OCI-LY3 (cell line): ENCODE data around the gene GALNTL6.

Experiments
- H2AFZ ChIP-seq: fragments of 200-600, 300-600 bp; shearing (Covaris generic); 2 replicates; pipeline ENCODE4 v1.6.0; 2014; ENCODE audit warnings: antibody characterized with exemption, low read depth, low read length
- H3K27ac ChIP-seq: fragments of 200-600, 300-600 bp; sonication (generic); 2 replicates; pipeline ENCODE4 v1.5.1; 2014; ENCODE audit warnings: mild to moderate bottlenecking, low read length, moderate library complexity, mixed read lengths
- H3K27me3 ChIP-seq: fragments of 200-600, 300-600 bp; sonication (generic); 2 replicates; pipeline ENCODE4 v1.6.1; 2014; ENCODE audit warnings: low read depth, low read length, mixed read lengths
- H3K36me3 ChIP-seq: fragments of 200-600, 300-600 bp; sonication (generic); replicated peaks from 2 replicates; pipeline ENCODE3; 2014; ENCODE audit warnings: low read depth, low read length, mixed read lengths
- H3K4me1 ChIP-seq: fragments of 300-600, 200-600 bp; sonication (generic); 2 replicates; pipeline ENCODE4 v1.6.1; 2014; ENCODE audit warnings: low read length, mixed read lengths
- H3K4me2 ChIP-seq: fragments of 200-600, 300-600 bp; sonication (generic); 2 replicates; pipeline ENCODE4 v1.6.1; 2014; ENCODE audit warnings: low read length, mixed read lengths
- H3K4me3 ChIP-seq: fragments of 300-600, 200-600 bp; sonication (generic); 2 replicates; pipeline ENCODE4 v1.5.1; 2014; ENCODE audit warnings: antibody characterized with exemption, mild to moderate bottlenecking, low read length, moderate library complexity
- H3K79me2 ChIP-seq: fragments of 300-600, 200-600 bp; shearing (Covaris generic); 2 replicates; pipeline ENCODE4 v1.6.1; 2014; ENCODE audit warnings: mild to moderate bottlenecking, low read length, mixed read lengths
- H3K9ac ChIP-seq: fragments of 300-600, 200-600 bp; shearing (Covaris generic); 2 replicates; pipeline ENCODE4 v1.6.0; 2014; ENCODE audit warnings: mild to moderate bottlenecking, low read length, moderate library complexity
- H3K9me3 ChIP-seq: fragments of 200-600, 300-600 bp; shearing (Covaris generic); 2 replicates; pipeline ENCODE4 v1.6.1; 2014; ENCODE audit warnings: low read length, mixed read lengths; ENCODE audit not compliant: insufficient read depth
- H4K20me1 ChIP-seq: fragments of 200-600, 300-600 bp; sonication (generic); 2 replicates; pipeline ENCODE4 v1.6.1; 2016; ENCODE audit warnings: low read length, mixed read lengths; ENCODE audit not compliant: insufficient read depth
- CTCF ChIP-seq: fragments of 200-600, 300-600 bp; sonication (generic); IDR thresholded peaks from 2 replicates; pipeline ENCODE4 v1.5.1; 2014; ENCODE audit warnings: antibody characterized with exemption, low read length, low read depth
- EZH2phosphoT487 ChIP-seq: fragments of 200-600 bp; shearing (Covaris generic); IDR thresholded peaks from 2 replicates; pipeline ENCODE4 v1.6.1; 2018; ENCODE audit warnings: antibody characterized with exemption, mixed run types, low read depth

Gene GALNTL6

GRCh38 chr4:172495769-172496168, 682.6 kb downstream of the GALNTL6 start:
- Histone ChIP-seq H2AFZ (no peak overlapping the region), H3K36me3 (no peaks in the 10 kb centered on the region), H3K4me2 (no peak overlapping the region), H3K79me2 (no peaks in the 10 kb centered on the region), H3K9me3 (no peaks in the 10 kb centered on the region), H3K4me1 (no peaks in the 10 kb centered on the region), H3K4me3 (no peak overlapping the region), H4K20me1 (no peaks in the 10 kb centered on the region), H3K9ac (no peak overlapping the region), H3K27ac (no peak overlapping the region), H3K27me3 (no peaks in the 10 kb centered on the region)
- no peak for TF ChIP-seq EZH2phosphoT487
- TF ChIP-seq CTCF: no peak

- Histone ChIP-seq H3K27me3 (no peaks in the 10 kb centered on the region), H3K4me2 (no peak overlapping the region), H3K9ac (no peak overlapping the region), H3K9me3 (no peaks in the 10 kb centered on the region), H3K4me1 (no peaks in the 10 kb centered on the region), H3K4me3 (no peak overlapping the region), H2AFZ (no peak overlapping the region), H3K79me2 (no peaks in the 10 kb centered on the region), H3K27ac (no peak overlapping the region), H3K36me3 (no peaks in the 10 kb centered on the region), H4K20me1 (no peaks in the 10 kb centered on the region)
- TF ChIP-seq CTCF: no peak
- TF ChIP-seq EZH2phosphoT487: no peak
These were observed 684.1 kb downstream of the GALNTL6 start for GRCh38 chr4:172497321-172497720.

GRCh38 chr4:172514011-172514410, 700.8 kb downstream of the GALNTL6 start:
- Histone ChIP-seq H3K4me3 (no peak overlapping the region), H3K4me2 (no peak overlapping the region), H2AFZ (no peak overlapping the region), H3K79me2 (no peaks in the 10 kb centered on the region), H3K27ac (no peak overlapping the region), H3K9ac (no peak overlapping the region), H3K9me3 (no peaks in the 10 kb centered on the region), H3K36me3 (no peaks in the 10 kb centered on the region), H3K4me1 (no peaks in the 10 kb centered on the region), H4K20me1 (no peaks in the 10 kb centered on the region), H3K27me3 (no peaks in the 10 kb centered on the region)
- TF ChIP-seq CTCF (no peak), EZH2phosphoT487 (no peak)

- no peak overlapping the region for H3K9ac ChIP-seq
- TF ChIP-seq CTCF (no peak), EZH2phosphoT487 (no peak)
- H3K27ac ChIP-seq: no peak overlapping the region
- H3K4me3 ChIP-seq: no peak overlapping the region
- H3K4me1 ChIP-seq: no peaks in the 10 kb centered on the region
- no peaks in the 10 kb centered on the region for H3K79me2 ChIP-seq
- H3K9me3 ChIP-seq: no peaks in the 10 kb centered on the region
- H4K20me1 ChIP-seq: no peaks in the 10 kb centered on the region
- H2AFZ ChIP-seq: no peak overlapping the region
- H3K36me3 ChIP-seq: no peaks in the 10 kb centered on the region
- no peaks in the 10 kb centered on the region for H3K27me3 ChIP-seq
- no peak overlapping the region for H3K4me2 ChIP-seq
These were observed 701.6 kb downstream of the GALNTL6 start for GRCh38 chr4:172514801-172515200.
